ENCODE measurements around the gene ASB7.

DNA sequence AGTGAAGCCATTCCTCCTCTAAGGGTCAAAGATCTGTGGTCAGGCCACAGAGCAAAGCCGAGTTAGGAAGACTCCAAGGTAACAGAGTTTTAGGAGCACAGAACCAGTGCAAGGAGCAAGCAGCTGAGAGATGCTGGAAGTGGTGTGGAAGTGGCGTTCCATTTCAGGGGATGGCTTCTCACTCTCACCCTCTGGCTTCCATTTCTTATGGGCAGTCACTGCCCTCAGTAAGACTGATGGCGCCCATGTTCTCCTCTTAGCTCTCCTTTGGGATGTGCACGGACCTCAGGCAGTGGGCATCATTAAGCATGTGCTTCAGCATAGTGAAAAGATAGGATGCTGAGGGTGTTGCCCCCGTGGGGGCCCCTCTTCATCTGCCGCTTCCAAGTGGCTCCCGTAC is 90.3 kb downstream of the ASB7 start:
- TF ChIP-seq, protein P1, sequence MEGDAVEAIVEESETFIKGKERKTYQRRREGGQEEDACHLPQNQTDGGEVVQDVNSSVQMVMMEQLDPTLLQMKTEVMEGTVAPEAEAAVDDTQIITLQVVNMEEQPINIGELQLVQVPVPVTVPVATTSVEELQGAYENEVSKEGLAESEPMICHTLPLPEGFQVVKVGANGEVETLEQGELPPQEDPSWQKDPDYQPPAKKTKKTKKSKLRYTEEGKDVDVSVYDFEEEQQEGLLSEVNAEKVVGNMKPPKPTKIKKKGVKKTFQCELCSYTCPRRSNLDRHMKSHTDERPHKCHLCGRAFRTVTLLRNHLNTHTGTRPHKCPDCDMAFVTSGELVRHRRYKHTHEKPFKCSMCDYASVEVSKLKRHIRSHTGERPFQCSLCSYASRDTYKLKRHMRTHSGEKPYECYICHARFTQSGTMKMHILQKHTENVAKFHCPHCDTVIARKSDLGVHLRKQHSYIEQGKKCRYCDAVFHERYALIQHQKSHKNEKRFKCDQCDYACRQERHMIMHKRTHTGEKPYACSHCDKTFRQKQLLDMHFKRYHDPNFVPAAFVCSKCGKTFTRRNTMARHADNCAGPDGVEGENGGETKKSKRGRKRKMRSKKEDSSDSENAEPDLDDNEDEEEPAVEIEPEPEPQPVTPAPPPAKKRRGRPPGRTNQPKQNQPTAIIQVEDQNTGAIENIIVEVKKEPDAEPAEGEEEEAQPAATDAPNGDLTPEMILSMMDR (IDR thresholded peaks at IDR 0.05 in 8 of 11, conservative IDR thresholded peaks at IDR 0.05 in 3 of 11), result no peak
- no peak for TF ChIP-seq POLR2AphosphoS5 (IDR thresholded peaks at IDR 0.05)
